HG03280 (cell line): ENCODE measurements around the gene RASSF5.

Source experiments
- ATAC-seq: cut with Tn5 transposase; IDR thresholded peaks from one replicate; pipeline ENCODE4 v1.9.1; 2021; ENCODE audit warnings: mild to moderate bottlenecking, moderate library complexity; ENCODE audit not compliant: unreplicated experiment

The RASSF5 gene

GRCh38 chr1:206544562-206545257 lies 37.4 kb downstream of the RASSF5 start:
- no peak for ATAC-seq

GRCh38 chr1:206545351-206545750 lies 38.0 kb downstream of the RASSF5 start:
- no peak for ATAC-seq

GRCh38 chr1:206547104-206547503 lies 39.8 kb downstream of the RASSF5 start:
- no peak for ATAC-seq

GRCh38 chr1:206550446-206550845 lies 43.1 kb downstream of the RASSF5 start:
- no peak for ATAC-seq

GRCh38 chr1:206551296-206551985 lies 44.1 kb downstream of the RASSF5 start:
- ATAC-seq = no peak

DNA sequence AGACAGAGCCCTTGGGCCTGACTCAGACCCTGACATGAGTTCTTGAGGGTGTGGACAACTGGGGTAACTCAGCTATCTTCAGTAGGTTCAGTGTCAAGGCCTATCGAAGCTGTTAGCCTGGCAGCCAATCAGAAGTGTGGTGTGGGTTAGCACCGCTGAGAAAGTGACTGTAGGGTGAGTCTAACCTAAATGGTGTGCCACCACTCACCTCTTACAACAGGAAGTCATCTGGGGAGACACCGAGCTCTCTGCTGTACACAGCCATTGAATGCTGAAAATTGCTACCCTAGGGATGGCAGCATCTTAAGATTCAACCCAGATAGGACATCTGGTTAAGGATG lies 44.6 kb downstream of the RASSF5 start:
- ATAC-seq = no peak

DNA sequence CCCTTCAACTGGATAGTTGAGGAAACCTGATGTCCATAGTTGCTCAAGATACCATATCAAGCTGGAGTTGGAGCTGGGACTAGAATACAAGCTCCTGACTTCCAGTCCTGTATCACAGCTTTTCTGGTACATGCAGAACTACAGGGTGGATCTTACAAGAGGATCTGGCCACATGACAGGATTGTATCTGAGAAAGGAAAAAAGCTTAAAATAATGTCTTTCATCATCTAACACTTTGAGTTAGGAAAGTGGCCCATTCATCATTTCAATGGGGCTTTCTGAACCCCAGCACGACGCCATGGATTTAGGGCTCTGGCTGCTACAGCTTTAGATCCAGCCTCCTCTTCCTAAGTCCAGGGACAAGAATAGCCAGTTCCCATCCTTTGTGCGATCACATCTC lies 46.9 kb downstream of the RASSF5 start:
- ATAC-seq = no peak

DNA sequence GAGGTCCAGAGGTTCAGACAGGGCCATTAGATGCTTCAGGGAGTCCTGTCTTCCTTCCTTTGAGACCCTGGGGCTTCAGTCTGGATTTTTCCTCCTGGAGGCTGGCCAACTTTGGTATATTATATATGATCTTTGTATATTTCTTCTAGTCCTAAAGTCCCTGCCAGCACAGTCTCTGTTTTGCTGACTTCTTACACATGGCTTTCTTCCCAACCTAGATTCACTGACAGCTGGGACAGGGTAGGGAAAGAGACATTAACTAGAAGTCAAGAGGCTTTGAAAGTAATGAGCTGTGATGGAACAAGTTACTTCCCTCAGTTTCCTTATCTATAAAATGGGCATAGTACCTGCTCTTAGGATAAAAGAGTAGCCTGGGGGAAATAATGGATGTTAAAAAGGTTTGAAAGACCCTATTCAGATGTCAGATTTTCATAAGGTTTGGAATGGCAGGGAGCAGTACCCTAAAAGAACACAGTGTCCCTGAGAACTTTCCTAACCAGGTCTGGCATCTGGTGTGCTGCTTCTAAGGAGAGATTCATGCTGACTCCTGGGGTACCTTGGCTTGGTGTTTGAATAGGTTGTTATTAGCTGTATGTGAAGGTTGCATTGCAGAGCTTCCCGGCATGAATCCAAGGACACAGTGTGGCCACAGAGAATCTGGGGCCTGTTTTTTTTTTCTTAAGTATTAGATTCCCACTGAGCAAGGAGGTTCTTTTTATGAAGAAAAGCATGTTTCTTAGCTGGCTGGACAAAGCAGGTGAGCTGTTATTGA lies 47.6 kb downstream of the RASSF5 start:
- ATAC-seq = no peak

- no peak for ATAC-seq
Measured at GRCh38 chr1:206555473-206555935, 48.2 kb downstream of the RASSF5 start.

DNA sequence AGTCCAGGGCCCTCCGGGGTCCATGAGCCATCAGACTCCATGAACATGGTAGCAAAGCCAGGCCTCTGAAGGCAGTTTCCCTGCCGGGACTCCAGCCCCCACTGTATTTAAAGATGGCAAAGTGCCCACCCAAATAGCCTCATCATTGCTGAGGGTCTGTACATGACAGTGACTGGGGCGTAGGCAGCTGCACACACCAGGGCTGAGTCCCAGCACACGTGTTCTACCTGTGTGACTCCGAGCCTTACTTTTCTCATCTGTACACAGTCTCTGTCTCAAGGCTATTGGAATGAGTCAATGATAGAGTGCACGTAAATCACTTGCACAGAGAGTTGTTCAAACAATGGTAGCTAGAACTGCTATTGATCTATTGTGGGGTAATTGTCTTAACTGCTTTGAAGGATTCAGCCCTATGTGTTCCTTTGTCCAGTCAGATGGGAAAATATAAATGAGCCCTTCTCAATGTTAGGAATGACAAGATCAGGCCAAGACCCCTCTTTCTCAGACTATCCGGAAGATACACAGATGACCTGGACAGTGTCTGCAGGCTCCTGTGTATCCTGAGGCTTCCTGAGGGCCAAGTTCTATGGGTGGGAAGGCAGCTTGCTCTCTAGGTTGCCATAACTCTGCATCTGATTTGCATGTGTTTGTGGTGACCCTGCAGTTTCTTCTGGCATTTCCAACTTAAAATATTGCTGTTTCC lies 48.9 kb downstream of the RASSF5 start:
- peak; percentile 33 for ATAC-seq

- ATAC-seq = peak; percentile 44
Measured at GRCh38 chr1:206556750-206557635, 49.7 kb downstream of the RASSF5 start.

- no peak for ATAC-seq
Measured at GRCh38 chr1:206557636-206558473, 50.5 kb downstream of the RASSF5 start.

- ATAC-seq = no peak
Measured at GRCh38 chr1:206558794-206559671, 51.7 kb downstream of the RASSF5 start.

DNA sequence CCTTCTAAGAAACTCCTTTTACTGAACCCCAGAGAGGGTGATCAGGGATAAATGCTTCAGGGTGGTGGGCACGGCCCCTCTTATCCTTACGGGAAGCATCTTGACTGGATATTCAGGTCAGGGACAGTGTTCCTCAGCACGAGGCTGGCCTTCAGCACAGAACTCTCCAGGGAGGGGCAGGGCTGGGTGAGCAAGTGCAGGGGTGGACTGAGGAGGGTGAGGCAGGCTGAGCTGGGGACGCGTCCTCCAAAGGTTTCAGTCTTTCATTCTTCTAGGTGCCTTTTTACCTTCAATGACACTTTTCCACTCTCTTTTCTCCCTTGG lies 52.3 kb downstream of the RASSF5 start:
- no peak for ATAC-seq

GRCh38 chr1:206560007-206560716 lies 52.8 kb downstream of the RASSF5 start:
- ATAC-seq = no peak

GRCh38 chr1:206563367-206564207 lies 56.3 kb downstream of the RASSF5 start:
- peak; percentile 36 for ATAC-seq

DNA sequence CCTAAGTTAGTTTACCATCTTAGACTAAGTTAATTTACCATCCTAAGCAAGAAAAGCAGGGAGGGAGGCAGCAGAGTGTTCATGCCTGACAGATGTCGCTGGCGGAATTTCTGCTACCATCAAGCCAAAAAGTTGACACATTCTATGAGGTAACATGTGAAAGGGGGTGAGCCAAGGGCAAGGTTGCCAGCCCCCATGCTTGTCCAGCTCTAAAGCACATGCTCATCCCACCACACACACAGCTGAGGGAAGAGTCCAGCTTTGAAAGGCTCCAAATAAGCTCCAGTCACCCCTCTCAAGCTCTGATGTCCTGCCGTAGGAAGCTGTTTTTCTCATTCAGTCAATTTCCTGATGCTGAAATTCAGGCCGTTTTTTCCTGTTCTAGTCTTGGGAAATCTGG lies 58.7 kb downstream of the RASSF5 start:
- no peak for ATAC-seq
